GM06990 (cell line): Measurements from ENCODE around the gene USP32.
A peak's percentile ranks its signal among the peaks of the same experiment; 100 is the strongest.

Experiments
- DNase-seq: peaks from one replicate; pipeline ENCODE4 v3.0.0-alpha.2; 2011; ENCODE audit not compliant: insufficient read length; ENCODE audit errors: extremely low read depth
- H3K27me3 ChIP-seq: replicated peaks from 2 replicates; pipeline ENCODE4 v1.6.0; 2011; ENCODE audit warnings: low read length; ENCODE audit not compliant: control insufficient read depth, insufficient read depth
- H3K36me3 ChIP-seq: 2 replicates; pipeline ENCODE4 v1.5.1; 2011; ENCODE audit warnings: low read length; ENCODE audit not compliant: control insufficient read depth, insufficient read depth
- H3K4me3 ChIP-seq: replicated peaks from 2 replicates; pipeline ENCODE4 v1.5.1; 2011; ENCODE audit warnings: low read depth, mild to moderate bottlenecking, control low read depth, low read length
- TF ChIP-seq, protein P1 (sequence below): IDR thresholded peaks from 2 replicates; pipeline ENCODE4 v1.5.1; 2011; ENCODE audit warnings: low read length, control low read depth, mild to moderate bottlenecking, inconsistent platforms; ENCODE audit not compliant: insufficient read depth, poor library complexity, severe bottlenecking

The USP32 gene

GRCh38 chr17:60155427-60155814, 236.5 kb downstream of the USP32 start:
- Histone ChIP-seq H3K27me3 (no peaks in the 10 kb centered on the region; the same call in none of the 2 replicates), H3K4me3 (no peak overlapping the region), H3K36me3 (no peaks in the 10 kb centered on the region)
- no peak for DNase-seq
- TF ChIP-seq, protein P1, sequence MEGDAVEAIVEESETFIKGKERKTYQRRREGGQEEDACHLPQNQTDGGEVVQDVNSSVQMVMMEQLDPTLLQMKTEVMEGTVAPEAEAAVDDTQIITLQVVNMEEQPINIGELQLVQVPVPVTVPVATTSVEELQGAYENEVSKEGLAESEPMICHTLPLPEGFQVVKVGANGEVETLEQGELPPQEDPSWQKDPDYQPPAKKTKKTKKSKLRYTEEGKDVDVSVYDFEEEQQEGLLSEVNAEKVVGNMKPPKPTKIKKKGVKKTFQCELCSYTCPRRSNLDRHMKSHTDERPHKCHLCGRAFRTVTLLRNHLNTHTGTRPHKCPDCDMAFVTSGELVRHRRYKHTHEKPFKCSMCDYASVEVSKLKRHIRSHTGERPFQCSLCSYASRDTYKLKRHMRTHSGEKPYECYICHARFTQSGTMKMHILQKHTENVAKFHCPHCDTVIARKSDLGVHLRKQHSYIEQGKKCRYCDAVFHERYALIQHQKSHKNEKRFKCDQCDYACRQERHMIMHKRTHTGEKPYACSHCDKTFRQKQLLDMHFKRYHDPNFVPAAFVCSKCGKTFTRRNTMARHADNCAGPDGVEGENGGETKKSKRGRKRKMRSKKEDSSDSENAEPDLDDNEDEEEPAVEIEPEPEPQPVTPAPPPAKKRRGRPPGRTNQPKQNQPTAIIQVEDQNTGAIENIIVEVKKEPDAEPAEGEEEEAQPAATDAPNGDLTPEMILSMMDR = no peak

GRCh38 chr17:60154616-60155426, 237.1 kb downstream of the USP32 start:
- H3K36me3 ChIP-seq = no peaks in the 10 kb centered on the region
- no peak overlapping the region for H3K4me3 ChIP-seq
- H3K27me3 ChIP-seq = no peaks in the 10 kb centered on the region; the same call in none of the 2 replicates
- DNase-seq = no peak
- TF ChIP-seq, protein P1 = no peak

DNA sequence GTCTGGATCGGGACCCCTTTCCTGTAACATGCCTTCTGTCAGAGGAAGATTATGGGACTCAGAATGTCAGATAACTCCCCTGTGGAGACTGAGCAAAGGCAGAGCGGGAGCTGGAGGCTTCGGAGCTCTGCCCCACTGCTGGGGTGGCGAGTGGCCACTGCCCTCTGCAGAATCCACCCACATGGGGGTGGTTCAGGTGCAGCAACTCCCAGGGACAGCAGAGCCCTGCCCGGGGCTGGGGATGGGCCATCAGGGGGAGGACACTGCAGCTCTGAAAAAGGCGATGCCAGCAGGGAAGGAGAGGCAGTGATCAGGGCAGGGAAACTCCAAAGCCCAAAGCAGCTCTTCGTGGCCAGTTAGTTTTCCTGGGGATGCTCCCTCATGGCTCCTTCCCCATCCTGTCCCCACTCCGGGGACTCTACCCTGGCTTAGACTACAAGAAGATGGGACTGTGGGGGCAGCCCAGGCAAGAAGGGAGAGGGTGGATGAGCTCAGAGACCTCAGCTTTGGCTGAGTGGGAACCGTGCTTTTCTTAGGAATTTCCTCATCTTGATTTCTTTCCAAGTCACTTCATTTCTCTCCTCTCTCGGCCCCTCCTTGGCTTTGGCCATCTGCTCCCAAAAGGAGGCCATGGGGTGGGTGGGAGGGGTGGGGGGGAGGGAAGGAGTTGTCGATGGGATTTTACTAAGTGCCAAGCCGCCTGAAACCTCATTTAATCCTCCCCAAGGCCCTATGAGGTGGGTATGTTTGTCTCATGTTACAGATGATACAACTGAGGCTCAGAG, 238.1 kb downstream of the USP32 start:
- no peaks in the 10 kb centered on the region; the same call in none of the 2 replicates for H3K27me3 ChIP-seq
- TF ChIP-seq, protein P1 = no peak
- no peaks in the 10 kb centered on the region for H3K36me3 ChIP-seq
- no peak overlapping the region for H3K4me3 ChIP-seq
- DNase-seq = no peak

GRCh38 chr17:60151355-60151754, 240.6 kb downstream of the USP32 start:
- H3K27me3 ChIP-seq = no peaks in the 10 kb centered on the region; the same call in none of the 2 replicates
- no peak for DNase-seq
- H3K4me3 ChIP-seq = no peak overlapping the region

DNA sequence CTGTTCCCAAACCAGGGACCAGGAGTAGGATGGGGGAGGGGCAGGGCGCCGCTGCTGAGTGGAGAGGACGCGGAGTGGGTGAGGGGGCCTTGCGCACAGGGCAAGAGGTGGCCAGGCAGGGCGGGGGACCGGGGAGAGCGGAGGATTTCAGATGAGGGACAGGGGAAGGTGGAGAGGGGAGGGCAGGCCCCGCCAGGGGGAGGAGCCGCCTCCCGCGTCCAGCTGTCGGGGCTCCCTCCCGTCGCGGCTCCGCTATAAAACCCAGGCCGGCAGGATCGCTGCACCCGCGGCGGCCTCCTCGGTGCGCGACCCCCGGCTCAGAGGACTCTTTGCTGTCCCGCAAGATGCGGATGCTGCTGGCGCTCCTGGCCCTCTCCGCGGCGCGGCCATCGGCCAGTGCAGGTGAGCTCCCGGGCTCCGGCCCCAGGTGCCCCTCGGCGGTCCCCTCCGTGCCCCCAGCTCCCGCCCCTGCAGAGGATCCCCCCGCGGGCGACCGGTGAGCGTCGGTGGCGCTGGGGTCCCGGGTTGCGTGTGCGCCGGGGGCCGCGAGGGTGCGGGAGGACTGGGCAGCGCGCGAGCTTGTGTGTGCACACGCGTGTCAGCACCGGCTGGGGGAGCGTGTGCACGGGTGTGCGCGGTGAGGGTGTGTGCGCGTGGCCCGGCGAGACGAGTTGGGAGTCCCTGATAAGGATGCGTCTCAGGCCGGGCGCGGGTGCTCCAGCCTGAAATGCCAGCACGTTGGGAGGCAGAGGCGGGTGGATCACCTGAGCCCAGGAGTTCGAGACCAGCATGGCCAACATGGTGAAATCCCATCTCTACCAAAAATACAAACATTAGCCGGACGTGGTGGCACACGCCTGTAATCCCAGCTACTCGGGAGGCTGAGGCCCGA, 242.0 kb downstream of the USP32 start, which contains the start of gene CA4:
Gene CA4 (plus strand): TSS at position 283 of the 892 bp plus-strand sequence. CDS start 62 bp downstream, at position 345.
- TF ChIP-seq, protein P1 = no peak
- no peak for DNase-seq
- H3K36me3 ChIP-seq = no peaks in the 10 kb centered on the region
- peak within 1 kb of the TSS; percentile 32 for H3K4me3 ChIP-seq
- H3K27me3 ChIP-seq = no peaks in the 10 kb centered on the region; the same call in none of the 2 replicates

More at GRCh38 chr17:60151355-60151754, 240.6 kb downstream of the USP32 start:
- H3K36me3 ChIP-seq = no peaks in the 10 kb centered on the region
- TF ChIP-seq, protein P1 = no peak
